Ishikawa (cell line): Measurements from ENCODE around the gene DDB1.

Source experiments
- CEBPB ChIP-seq: IDR thresholded peaks from 2 replicates; pipeline ENCODE4 v1.6.1; 2012
- CREB1 ChIP-seq: IDR thresholded peaks from 2 replicates; pipeline ENCODE4 v1.6.1; 2012; ENCODE audit warnings: low read depth
- EP300 ChIP-seq: IDR thresholded peaks from 2 replicates; pipeline ENCODE4 v1.6.1; 2012; ENCODE audit warnings: borderline replicate concordance
- MAX ChIP-seq: IDR thresholded peaks from 2 replicates; pipeline ENCODE4 v1.6.1; 2012
- RAD21 ChIP-seq: IDR thresholded peaks from 2 replicates; pipeline ENCODE4 v1.6.1; 2012; ENCODE audit warnings: low read depth
- REST ChIP-seq: IDR thresholded peaks from 2 replicates; pipeline ENCODE4 v1.6.1; 2012; ENCODE audit warnings: low read depth, mild to moderate bottlenecking
- TAF1 ChIP-seq: IDR thresholded peaks from 2 replicates; pipeline ENCODE4 v1.6.1; 2012; ENCODE audit warnings: low read depth, mild to moderate bottlenecking

- no peak for TF ChIP-seq EP300
- TF ChIP-seq REST: no peak
- no peak for TF ChIP-seq MAX
- no peak for TF ChIP-seq CREB1
- TF ChIP-seq RAD21: no peak
- TF ChIP-seq TAF1: no peak
- no peak for TF ChIP-seq CEBPB
These were observed 35.7 kb upstream of the DDB1 start for GRCh38 chr11:61368646-61369045.
